ENCODE data around the gene TMOD4.

TMOD4 gene

DNA sequence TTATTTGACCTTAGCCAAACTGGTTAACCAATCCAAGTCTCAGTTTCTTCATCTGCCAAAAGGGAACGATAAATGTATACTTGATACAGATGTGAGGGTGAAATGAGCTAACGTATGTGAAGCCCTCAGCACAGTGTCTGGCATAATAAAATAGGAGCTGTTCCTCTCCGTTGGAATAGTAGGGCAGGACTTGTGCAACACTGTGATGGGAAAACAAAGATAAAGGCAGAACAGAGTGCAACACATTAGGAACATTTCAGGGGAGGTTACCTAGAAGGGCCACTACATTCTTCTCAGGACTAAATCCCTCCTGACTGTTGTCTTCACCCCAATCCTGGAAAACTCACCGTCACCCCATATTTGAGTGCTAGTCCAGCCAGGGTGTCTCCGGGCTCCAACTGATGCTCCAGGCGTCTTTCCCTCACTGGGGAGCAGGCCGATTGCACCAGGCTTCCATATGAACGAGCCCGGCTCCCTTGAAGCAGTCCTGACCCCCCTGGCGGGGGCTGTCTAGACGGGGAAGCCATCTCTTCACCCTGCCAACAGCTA, 11.0 kb downstream of the TMOD4 start:
- ATAC-seq (replicated peaks) (no peak), DNase-seq (no peak)
- Mint-ChIP-seq H3K36me3 (peaks cover 31 to 53% of the 10 kb centered on the region in 2 donors), H3K27me3 (no peaks in the 10 kb centered on the region), H3K4me3 (peak overlapping the region; percentile 92 to 94), H3K4me1 (peaks cover 27 to 67% of the 10 kb centered on the region in 2 donors), H3K9me3 (no peaks in the 10 kb centered on the region), H3K27ac (peak overlapping the region; percentile 96)

DNA sequence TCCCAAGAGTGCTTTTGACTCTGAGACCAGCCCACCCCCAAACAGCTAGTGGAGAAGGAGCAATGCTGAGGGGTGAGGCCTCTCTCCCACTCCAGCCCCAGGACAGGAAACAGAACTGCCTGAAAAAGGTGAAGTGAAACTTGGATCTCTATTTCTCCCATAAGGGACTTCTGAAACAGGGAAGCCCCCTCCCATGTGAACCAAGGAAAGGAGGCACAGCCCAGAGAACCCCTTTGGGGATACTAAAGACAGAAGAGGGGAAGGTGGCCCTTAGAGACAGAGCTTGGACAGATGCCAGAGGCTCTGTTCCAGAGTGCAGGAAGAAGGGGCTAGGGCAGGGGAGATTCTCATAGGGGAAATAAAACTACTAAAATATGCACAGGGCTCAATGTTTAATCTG, 16.4 kb downstream of the TMOD4 start:
- peaks cover 27 to 66% of the 10 kb centered on the region in 2 donors for H3K4me1 Mint-ChIP-seq
- peak in 1 of 2 donors; percentile 4 for ATAC-seq (replicated peaks)
- peaks cover 23 to 49% of the 10 kb centered on the region in 2 donors for H3K36me3 Mint-ChIP-seq
- H3K4me3 Mint-ChIP-seq: peak overlapping the region; percentile 58 to 74
- DNase-seq: no peak
- H3K9me3 Mint-ChIP-seq: no peaks in the 10 kb centered on the region
- H3K27me3 Mint-ChIP-seq: no peaks in the 10 kb centered on the region
- H3K27ac Mint-ChIP-seq: peak overlapping the region; percentile 98

DNA sequence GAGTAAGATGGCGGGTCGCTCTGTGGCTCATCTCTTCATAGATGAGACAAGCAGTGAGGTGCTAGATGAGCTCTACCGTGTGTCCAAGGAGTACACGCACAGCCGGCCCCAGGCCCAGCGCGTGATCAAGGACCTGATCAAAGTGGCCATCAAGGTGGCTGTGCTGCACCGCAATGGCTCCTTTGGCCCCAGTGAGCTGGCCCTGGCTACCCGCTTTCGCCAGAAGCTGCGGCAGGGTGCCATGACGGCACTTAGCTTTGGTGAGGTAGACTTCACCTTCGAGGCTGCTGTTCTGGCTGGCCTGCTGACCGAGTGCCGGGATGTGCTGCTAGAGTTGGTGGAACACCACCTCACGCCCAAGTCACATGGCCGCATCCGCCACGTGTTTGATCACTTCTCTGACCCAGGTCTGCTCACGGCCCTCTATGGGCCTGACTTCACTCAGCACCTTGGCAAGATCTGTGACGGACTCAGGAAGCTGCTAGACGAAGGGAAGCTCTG, 17.0 kb downstream of the TMOD4 start:
- Mint-ChIP-seq H3K4me3 (peak overlapping the region; percentile 96 to 100), H3K27me3 (no peaks in the 10 kb centered on the region), H3K27ac (peak overlapping the region; percentile 98), H3K36me3 (peaks cover 23 to 49% of the 10 kb centered on the region in 2 donors), H3K9me3 (no peaks in the 10 kb centered on the region), H3K4me1 (peaks cover 24 to 61% of the 10 kb centered on the region in 2 donors)
- DNase-seq (no peak), ATAC-seq (replicated peaks) (peak; percentile 15 to 22)

DNA sequence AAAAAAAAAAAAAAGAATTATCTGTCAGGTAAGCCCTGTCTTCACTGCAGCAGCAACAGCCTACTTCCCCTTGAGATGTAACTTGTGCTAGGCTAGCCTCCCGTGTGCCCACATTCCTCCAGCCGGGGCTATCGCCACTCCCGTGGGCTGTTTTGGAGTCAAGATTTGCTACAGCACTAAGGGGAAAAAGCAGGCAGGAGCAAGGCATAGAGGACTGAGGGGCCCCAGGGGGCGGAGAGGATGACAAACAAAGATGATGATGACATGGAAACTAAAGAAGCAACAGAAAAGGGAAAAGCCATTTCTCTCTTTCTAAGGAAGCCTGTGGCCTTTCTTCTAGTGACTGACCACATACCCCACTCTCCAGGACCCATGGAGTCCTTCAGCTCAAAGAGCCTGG, 17.5 kb downstream of the TMOD4 start:
- DNase-seq: no peak
- no peaks in the 10 kb centered on the region for H3K9me3 Mint-ChIP-seq
- H3K27ac Mint-ChIP-seq: peak overlapping the region; percentile 98
- peak; percentile 29 to 37 for ATAC-seq (replicated peaks)
- peaks cover 24 to 61% of the 10 kb centered on the region in 2 donors for H3K4me1 Mint-ChIP-seq
- peak overlapping the region; percentile 96 to 100 for H3K4me3 Mint-ChIP-seq
- H3K27me3 Mint-ChIP-seq: no peaks in the 10 kb centered on the region
- H3K36me3 Mint-ChIP-seq: peaks cover 23 to 49% of the 10 kb centered on the region in 2 donors

DNA sequence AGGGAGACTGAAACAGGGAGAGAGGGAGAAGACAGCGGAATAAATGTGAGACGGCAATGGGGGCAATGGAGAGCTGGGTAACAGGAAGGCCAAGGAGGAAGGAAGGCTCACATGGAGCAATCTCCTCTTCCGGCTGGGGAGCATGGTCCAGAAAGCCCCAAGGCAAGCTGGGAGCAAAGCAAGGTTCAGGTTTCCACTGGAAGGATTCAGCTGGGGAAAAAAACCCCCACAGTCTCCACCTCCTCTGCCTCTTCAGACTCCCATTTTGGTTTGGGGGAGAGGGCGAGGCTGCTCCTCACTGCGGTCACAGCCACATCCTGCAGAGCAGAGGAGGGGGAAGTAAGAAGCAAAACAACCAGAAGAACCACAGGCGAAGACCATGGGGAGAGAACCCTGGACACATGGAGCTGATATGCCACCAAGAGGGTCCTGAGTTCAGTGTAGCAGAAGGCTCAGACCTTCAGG, 18.7 kb downstream of the TMOD4 start:
- Mint-ChIP-seq H3K27ac (peak overlapping the region; percentile 98), H3K4me3 (peak overlapping the region; percentile 96 to 100), H3K27me3 (no peaks in the 10 kb centered on the region), H3K4me1 (peaks cover 24 to 55% of the 10 kb centered on the region in 2 donors), H3K9me3 (no peaks in the 10 kb centered on the region), H3K36me3 (peaks cover 23 to 43% of the 10 kb centered on the region in 2 donors)
- ATAC-seq (replicated peaks) (peak; percentile 44), DNase-seq (no peak)

DNA sequence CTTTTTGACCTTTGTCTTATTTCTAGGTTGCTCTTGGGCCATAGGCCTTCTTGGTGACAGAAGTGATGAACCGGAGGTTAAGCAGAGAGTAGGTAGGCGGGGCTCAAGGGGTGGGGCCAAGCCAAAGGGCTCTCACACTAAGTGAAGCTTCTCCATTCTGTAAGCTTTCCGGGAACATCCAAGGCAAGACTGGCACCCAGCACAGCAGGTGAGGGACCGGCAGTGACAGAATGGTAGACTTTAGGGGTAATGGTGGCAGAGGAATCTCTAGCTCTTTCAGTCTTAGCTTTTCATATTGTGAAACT, 19.3 kb downstream of the TMOD4 start, which contains the start of gene TNFAIP8L2:
Gene TNFAIP8L2 (plus strand): TSS at position 135 of the 305 bp plus-strand sequence. CDS start 2,049 bp downstream, outside the sequence.
- H3K4me3 Mint-ChIP-seq: peak within 1 kb of the TSS; percentile 96 to 100
- ATAC-seq (replicated peaks) (peak; percentile 85 to 89), DNase-seq (peak; percentile 57)
- peaks cover 23 to 39% of the 10 kb centered on the region in 2 donors for H3K36me3 Mint-ChIP-seq
- no peaks in the 10 kb centered on the region for H3K9me3 Mint-ChIP-seq
- no peaks in the 10 kb centered on the region for H3K27me3 Mint-ChIP-seq
- H3K4me1 Mint-ChIP-seq: peaks cover 24 to 52% of the 10 kb centered on the region in 2 donors
- H3K27ac Mint-ChIP-seq: peak within 1 kb of the TSS; percentile 98

DNA sequence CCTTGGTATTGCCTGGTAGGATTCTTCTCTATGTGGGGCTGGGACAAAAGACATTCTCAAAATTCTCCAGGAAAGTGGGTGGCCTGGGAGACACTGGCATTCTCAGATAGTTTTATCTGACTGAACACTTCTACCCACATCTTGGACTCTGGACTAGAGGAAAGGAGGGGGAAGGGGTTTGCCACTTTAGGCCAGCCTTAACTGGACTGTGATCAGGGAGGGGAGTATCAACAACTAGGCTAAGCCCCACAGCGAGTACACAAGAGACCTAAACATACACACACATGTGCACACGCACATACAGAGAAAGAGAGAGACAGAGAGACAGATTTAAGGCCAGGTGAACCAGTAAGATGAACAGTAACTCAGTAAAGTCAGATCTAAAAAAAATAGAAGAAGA, 28.1 kb downstream of the TMOD4 start:
- H3K4me3 Mint-ChIP-seq: no peak overlapping the region
- H3K4me1 Mint-ChIP-seq: peaks cover 20 to 37% of the 10 kb centered on the region in 2 donors
- DNase-seq (no peak), ATAC-seq (replicated peaks) (no peak)
- H3K27ac Mint-ChIP-seq: no peak overlapping the region
- H3K36me3 Mint-ChIP-seq: no peaks in the 10 kb centered on the region
- no peaks in the 10 kb centered on the region for H3K9me3 Mint-ChIP-seq
- peaks cover 19 to 22% of the 10 kb centered on the region in 2 donors for H3K27me3 Mint-ChIP-seq

DNA sequence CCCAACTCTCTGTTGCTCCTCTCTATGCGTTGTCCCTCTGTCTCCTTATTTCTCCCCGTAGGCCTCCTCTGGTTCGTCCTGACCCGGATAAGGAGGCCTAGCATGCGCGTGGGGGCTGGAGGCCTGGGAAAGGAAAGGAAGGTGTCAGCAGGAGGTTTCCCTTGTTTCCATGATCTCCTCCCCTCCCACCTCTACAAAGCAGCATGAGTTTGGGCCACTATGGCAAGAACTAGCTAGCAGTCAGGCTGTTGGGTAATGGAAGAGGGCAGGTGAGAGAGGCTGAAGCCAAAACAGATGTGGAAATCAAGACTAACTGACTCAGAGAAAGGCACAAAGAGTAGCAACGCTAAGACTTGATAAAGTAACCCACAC, 28.7 kb downstream of the TMOD4 start:
- ATAC-seq (replicated peaks) (no peak), DNase-seq (no peak)
- H3K27ac Mint-ChIP-seq: peak overlapping the region; percentile 77
- H3K4me1 Mint-ChIP-seq: peaks cover 24 to 42% of the 10 kb centered on the region in 2 donors
- peaks cover 19 to 22% of the 10 kb centered on the region in 2 donors for H3K27me3 Mint-ChIP-seq
- H3K4me3 Mint-ChIP-seq: peak overlapping the region; percentile 84 to 97
- H3K9me3 Mint-ChIP-seq: no peaks in the 10 kb centered on the region
- no peaks in the 10 kb centered on the region for H3K36me3 Mint-ChIP-seq

DNA sequence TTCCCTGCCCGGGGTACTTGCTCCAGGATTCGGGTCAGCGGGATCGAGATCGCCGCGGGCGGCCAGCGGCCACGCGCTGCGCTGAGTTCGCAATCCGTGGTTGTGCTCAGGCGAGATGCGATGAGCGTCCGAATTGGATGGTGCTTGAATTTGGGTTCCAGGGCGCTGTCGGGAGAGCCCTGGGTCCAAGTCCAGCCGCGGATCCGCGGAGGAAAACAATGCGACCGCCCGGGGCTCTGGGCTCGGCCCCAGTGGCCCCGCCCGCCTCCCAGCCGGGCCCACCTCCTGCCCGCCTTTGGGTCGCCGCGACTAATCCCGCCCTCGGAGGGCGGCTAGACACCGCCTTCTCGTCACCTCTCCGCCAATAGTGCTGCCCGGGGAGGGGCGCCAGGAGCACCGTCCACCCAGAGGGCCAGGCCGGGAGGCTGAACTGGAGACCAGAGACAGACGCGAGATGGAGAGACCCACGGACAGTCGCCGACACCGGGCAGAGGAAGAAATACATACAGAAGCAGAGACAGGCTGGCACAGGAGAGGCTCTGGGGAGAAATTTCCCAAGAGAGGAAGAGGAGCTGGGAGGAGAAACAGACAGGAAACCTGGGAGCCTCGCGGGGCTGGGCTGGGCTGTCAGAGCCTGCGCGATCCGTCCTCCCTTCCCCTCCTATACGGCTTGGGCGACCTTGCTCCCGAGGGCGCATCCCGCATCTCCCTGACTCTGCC, 29.2 kb downstream of the TMOD4 start, which contains the start of gene SEMA6C:
Gene SEMA6C (minus strand): TSS at position 220 of the 720 bp plus-strand sequence. CDS start 4,010 bp downstream, outside the sequence.
- H3K36me3 Mint-ChIP-seq: no peaks in the 10 kb centered on the region
- no peaks in the 10 kb centered on the region for H3K9me3 Mint-ChIP-seq
- peak within 1 kb of the TSS; percentile 84 to 97 for H3K4me3 Mint-ChIP-seq
- H3K27me3 Mint-ChIP-seq: peaks cover 19 to 22% of the 10 kb centered on the region in 2 donors
- ATAC-seq (replicated peaks) (peak; percentile 98 to 99), DNase-seq (peak; percentile 79)
- H3K27ac Mint-ChIP-seq: peak within 1 kb of the TSS; percentile 77
- H3K4me1 Mint-ChIP-seq: peaks cover 24 to 44% of the 10 kb centered on the region in 2 donors

DNA sequence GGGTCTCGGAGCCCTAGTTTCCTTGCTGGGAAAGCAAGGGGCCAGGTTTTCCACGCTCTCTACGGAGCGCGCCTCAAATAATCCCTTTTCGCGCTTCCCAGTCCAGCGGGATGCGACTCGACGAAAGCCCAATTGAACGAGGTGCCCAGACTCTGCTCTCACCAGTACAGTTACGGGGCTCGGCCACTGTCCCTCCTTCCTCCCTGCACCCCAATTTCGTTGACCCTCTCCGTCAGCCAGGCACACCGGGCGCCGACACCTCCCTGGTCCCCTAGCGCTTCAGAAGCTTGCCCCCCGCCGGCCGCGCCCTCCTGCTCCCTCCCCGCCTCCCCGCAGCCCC, 29.7 kb downstream of the TMOD4 start:
- ATAC-seq (replicated peaks) (peak; percentile 6 to 10), DNase-seq (no peak)

DNA sequence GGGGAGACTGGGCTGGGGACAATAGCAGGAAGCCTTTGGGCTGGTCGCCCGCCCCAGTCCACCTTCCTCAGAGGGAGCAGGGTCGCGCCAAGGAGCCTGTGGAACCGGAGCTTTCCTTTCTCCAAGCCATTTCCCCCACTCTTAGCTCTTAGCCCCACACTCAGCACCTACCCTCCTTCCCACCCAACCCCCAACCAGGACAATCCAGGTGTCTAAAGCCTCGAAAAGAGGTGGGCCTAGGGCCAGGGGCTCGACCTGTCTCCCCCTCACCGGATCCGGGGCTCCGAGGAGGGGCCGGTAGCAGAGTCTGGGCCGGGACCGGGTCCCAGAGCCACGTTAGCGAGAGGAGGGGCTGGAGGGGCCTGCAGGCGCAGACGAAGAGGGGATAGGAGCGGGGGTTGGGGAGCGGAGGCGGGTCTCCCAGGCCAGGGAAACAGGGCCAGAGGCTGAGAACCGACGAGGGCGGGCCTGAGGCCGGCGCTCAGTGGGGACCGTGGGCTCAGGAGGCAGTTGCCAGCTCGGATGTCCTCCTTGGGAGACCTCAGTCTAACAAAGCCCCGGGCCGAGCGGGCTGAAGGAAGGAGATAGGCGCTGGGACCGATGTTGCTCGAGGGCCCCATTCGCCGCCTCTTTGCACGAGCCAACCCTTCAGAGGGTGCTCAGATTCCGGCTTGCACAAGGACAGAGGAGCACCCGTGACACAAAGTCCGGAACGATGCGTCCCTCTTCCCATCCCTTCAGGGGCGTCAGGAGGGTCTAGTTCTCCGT, 30.3 kb downstream of the TMOD4 start:
- Mint-ChIP-seq H3K36me3 (no peaks in the 10 kb centered on the region), H3K27ac (no peak overlapping the region), H3K9me3 (no peaks in the 10 kb centered on the region), H3K27me3 (peaks cover 19 to 22% of the 10 kb centered on the region in 2 donors), H3K4me3 (peak overlapping the region; percentile 84 to 97), H3K4me1 (peaks cover 24 to 44% of the 10 kb centered on the region in 2 donors)
- ATAC-seq (replicated peaks) (peak; percentile 16 to 37), DNase-seq (no peak)

More for the DNA sequence above, 29.7 kb downstream of the TMOD4 start:
- H3K9me3 Mint-ChIP-seq: no peaks in the 10 kb centered on the region
- H3K27me3 Mint-ChIP-seq: peaks cover 19 to 22% of the 10 kb centered on the region in 2 donors
- H3K36me3 Mint-ChIP-seq: no peaks in the 10 kb centered on the region
- peak overlapping the region; percentile 77 for H3K27ac Mint-ChIP-seq
- peaks cover 24 to 44% of the 10 kb centered on the region in 2 donors for H3K4me1 Mint-ChIP-seq
- peak overlapping the region; percentile 84 to 97 for H3K4me3 Mint-ChIP-seq

DNA sequence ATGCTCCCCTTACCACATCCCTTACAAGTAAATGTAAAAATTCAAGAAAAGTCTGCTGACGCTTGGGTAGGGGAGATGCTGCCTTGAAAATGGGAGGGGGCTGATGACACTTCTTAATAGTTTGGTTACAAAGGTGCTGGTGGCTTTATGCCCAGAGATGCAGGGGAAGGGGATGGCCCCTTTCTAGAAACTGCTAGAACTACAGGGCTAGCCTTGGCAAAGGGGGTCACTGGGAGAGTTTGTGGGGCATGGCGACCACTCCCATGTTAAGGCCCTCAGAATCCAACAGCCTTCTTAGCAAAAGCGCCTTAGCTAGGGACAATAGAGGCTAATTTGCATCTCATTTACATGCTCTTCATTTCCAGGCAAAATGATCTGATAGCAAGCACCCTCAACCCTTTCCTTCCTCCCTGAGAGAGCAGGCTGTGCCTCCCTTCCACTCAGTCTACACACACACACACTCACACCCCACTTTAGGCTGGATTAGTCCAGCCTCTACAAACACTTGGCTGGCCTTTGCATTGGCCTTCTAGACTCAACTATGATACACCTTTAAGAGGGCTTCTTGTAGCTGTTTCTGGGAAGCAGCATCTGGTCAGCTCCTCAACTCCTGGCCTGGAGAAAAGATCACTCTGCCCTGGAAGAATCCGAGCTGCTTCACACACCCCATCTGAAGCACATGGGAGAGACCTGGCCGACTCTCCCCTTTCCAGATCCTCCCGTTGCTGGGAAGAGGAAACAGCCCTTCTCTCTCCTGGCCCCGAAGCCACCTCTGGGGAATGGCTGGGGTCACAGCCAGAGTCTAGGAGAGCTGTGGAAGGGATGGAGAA, 31.1 kb downstream of the TMOD4 start:
- Mint-ChIP-seq H3K4me1 (peaks cover 23 to 44% of the 10 kb centered on the region in 2 donors), H3K27ac (no peak overlapping the region), H3K36me3 (no peaks in the 10 kb centered on the region), H3K4me3 (no peak overlapping the region), H3K9me3 (no peaks in the 10 kb centered on the region), H3K27me3 (peaks cover 19 to 22% of the 10 kb centered on the region in 2 donors)
- DNase-seq: no peak
- no peak for ATAC-seq (replicated peaks)

DNA sequence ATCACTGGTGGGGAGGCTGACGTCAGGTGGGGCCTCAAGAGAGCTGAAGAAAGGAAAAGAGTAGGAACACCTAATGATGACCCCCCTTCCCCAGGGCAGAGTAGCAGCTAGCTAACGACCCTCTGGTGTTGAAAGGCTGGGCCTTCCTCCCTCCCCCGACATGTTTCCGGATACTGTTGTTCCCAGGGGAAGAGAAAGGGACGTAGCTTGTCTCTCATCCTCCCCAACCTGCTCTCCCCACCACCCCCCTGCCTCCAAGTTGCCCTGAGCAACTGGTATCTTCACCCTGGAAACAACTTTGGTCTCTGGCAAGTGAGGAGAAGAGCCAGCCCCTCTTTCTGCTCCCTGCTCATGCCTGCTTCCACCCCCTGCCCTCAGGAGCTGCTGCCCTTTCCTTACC, 31.8 kb downstream of the TMOD4 start:
- Mint-ChIP-seq H3K9me3 (no peaks in the 10 kb centered on the region), H3K27me3 (peaks cover 19 to 22% of the 10 kb centered on the region in 2 donors), H3K27ac (no peak overlapping the region), H3K4me1 (peaks cover 22 to 44% of the 10 kb centered on the region in 2 donors), H3K4me3 (no peak overlapping the region), H3K36me3 (no peaks in the 10 kb centered on the region)
- DNase-seq (no peak), ATAC-seq (replicated peaks) (no peak)

Data from stimulated activated naive B cell treated with anti-CD40 and anti-IgM and Interleukin-4, amounts not matched to agents 10 μg/mL and 1 μg/mL and 100 μg/mL, for 72 hours (primary cell).